Measurements from ENCODE around the gene ADAMTSL3.

ADAMTSL3 gene

DNA sequence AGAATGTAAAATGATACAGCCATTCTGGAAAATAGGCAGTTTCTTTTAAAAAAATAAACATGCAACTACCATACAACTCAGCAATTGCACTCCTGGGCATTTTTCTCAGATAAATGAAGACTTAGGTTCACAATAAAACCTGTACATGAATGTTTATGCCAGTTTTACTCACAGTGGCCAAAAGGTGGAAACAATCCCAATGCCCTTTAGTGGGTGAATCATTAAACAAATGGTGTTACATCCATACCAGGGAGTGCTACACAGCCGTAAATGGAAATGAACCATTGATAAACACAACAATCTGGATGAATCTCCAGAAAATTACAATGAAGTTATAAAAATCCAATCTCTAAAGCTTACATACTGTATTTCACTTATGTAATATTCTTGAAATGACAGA lies 140.3 kb downstream of the ADAMTSL3 start:
- Histone ChIP-seq H3K4me3 (ENCODE audit: low read length, poor library complexity, severe bottlenecking) (no peak overlapping the region), H2AFZ (ENCODE audit: low read length) (no peak overlapping the region), H3K9me3 (ENCODE audit: insufficient read depth, low read depth, low read length) (no peaks in the 10 kb centered on the region), H3K79me2 (ENCODE audit: insufficient read depth, low read length) (no peaks in the 10 kb centered on the region), H3F3A (ENCODE audit: low read depth) (no peaks in the 10 kb centered on the region), H3K4me2 (ENCODE audit: low read depth, low read length, poor library complexity, severe bottlenecking) (no peak overlapping the region), H3K36me3 (ENCODE audit: insufficient read depth, low read length) (no peaks in the 10 kb centered on the region), H3K9me2 (replicated peaks; ENCODE audit: low read depth, low read length) (no peaks in the 10 kb centered on the region), H3K4me1 (ENCODE audit: insufficient read depth, low read length, poor library complexity, severe bottlenecking) (no peaks in the 10 kb centered on the region), H3K9ac (ENCODE audit: low read depth, low read length, poor library complexity, severe bottlenecking) (no peak overlapping the region), H4K20me1 (ENCODE audit: insufficient read depth, low read length, poor library complexity, severe bottlenecking) (no peaks in the 10 kb centered on the region), H3K27me3 (ENCODE audit: insufficient read depth, low read length, poor library complexity, severe bottlenecking) (no peaks in the 10 kb centered on the region)
- no peak for TF ChIP-seq EZH2phosphoT487 (IDR thresholded peaks at IDR 0.05; ENCODE audit: borderline replicate concordance)
- TF ChIP-seq, protein P1, sequence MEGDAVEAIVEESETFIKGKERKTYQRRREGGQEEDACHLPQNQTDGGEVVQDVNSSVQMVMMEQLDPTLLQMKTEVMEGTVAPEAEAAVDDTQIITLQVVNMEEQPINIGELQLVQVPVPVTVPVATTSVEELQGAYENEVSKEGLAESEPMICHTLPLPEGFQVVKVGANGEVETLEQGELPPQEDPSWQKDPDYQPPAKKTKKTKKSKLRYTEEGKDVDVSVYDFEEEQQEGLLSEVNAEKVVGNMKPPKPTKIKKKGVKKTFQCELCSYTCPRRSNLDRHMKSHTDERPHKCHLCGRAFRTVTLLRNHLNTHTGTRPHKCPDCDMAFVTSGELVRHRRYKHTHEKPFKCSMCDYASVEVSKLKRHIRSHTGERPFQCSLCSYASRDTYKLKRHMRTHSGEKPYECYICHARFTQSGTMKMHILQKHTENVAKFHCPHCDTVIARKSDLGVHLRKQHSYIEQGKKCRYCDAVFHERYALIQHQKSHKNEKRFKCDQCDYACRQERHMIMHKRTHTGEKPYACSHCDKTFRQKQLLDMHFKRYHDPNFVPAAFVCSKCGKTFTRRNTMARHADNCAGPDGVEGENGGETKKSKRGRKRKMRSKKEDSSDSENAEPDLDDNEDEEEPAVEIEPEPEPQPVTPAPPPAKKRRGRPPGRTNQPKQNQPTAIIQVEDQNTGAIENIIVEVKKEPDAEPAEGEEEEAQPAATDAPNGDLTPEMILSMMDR (conservative IDR thresholded peaks at IDR 0.05; ENCODE audit: low read length): no peak

DNA sequence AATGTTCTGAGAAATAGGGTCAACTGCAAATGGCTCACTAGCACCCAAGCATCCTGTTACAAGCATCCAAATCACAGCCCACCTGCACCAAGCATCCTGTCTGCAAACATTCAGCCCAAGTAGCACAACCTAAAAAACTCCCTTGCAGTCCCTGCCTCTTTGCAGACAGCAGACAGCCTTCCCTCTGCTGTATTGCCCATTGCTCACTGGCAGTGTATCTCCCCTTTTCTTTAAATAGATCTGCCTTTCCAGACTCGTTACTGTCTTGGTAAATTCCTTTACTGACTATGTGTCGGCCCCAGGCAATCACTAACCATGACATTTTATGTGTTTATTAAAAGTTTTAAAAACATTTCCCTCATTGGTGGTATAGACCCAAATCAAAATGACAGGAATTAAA lies 155.4 kb downstream of the ADAMTSL3 start:
- Histone ChIP-seq H3K36me3 (ENCODE audit: insufficient read depth, low read length) (no peaks in the 10 kb centered on the region), H3K9me2 (replicated peaks; ENCODE audit: low read depth, low read length) (no peaks in the 10 kb centered on the region), H3K9ac (ENCODE audit: low read depth, low read length, poor library complexity, severe bottlenecking) (no peak overlapping the region), H3K9me3 (ENCODE audit: insufficient read depth, low read depth, low read length) (no peaks in the 10 kb centered on the region; the same call in 1 of the 2 replicates), H3K79me2 (ENCODE audit: insufficient read depth, low read length) (no peaks in the 10 kb centered on the region), H2AFZ (ENCODE audit: low read length) (no peak overlapping the region), H3K27me3 (ENCODE audit: insufficient read depth, low read length, poor library complexity, severe bottlenecking) (no peaks in the 10 kb centered on the region), H4K20me1 (ENCODE audit: insufficient read depth, low read length, poor library complexity, severe bottlenecking) (no peaks in the 10 kb centered on the region), H3K4me3 (ENCODE audit: low read length, poor library complexity, severe bottlenecking) (no peak overlapping the region), H3K4me2 (ENCODE audit: low read depth, low read length, poor library complexity, severe bottlenecking) (no peak overlapping the region), H3K4me1 (ENCODE audit: insufficient read depth, low read length, poor library complexity, severe bottlenecking) (no peaks in the 10 kb centered on the region), H3F3A (ENCODE audit: low read depth) (no peaks in the 10 kb centered on the region)
- no peak for TF ChIP-seq EZH2phosphoT487 (IDR thresholded peaks at IDR 0.05; ENCODE audit: borderline replicate concordance)
- TF ChIP-seq, protein P1 (conservative IDR thresholded peaks at IDR 0.05; ENCODE audit: low read length): no peak

DNA sequence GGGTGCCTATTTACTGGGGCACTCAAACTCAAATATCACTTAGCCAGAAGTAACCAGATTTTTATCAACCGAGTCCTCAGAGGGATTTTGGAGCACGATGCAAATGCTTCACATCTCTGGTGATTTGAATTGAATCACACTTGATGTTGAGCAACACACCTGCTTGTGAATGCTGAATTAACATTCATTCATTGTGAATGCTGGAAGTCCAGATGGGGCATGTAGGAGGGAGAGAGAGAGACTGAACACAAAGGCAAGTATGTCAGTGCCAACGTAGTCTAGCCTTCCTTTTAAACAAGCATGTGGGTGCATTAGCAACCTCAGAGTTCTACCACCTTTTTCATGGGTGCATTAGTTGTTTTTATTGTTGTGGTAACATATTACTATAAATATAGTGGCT lies 156.2 kb downstream of the ADAMTSL3 start:
- H4K20me1 ChIP-seq (ENCODE audit: insufficient read depth, low read length, poor library complexity, severe bottlenecking): no peaks in the 10 kb centered on the region
- TF ChIP-seq EZH2phosphoT487 (IDR thresholded peaks at IDR 0.05; ENCODE audit: borderline replicate concordance): no peak
- TF ChIP-seq, protein P1 (conservative IDR thresholded peaks at IDR 0.05; ENCODE audit: low read length): no peak

More for the DNA sequence above, 156.2 kb downstream of the ADAMTSL3 start:
- Histone ChIP-seq H3K4me3 (ENCODE audit: low read length, poor library complexity, severe bottlenecking) (no peak overlapping the region), H3K4me2 (ENCODE audit: low read depth, low read length, poor library complexity, severe bottlenecking) (no peak overlapping the region), H3K9ac (ENCODE audit: low read depth, low read length, poor library complexity, severe bottlenecking) (no peak overlapping the region), H2AFZ (ENCODE audit: low read length) (no peak overlapping the region), H3K36me3 (ENCODE audit: insufficient read depth, low read length) (no peaks in the 10 kb centered on the region), H3K9me3 (ENCODE audit: insufficient read depth, low read depth, low read length) (no peaks in the 10 kb centered on the region; the same call in 1 of the 2 replicates), H3K27me3 (ENCODE audit: insufficient read depth, low read length, poor library complexity, severe bottlenecking) (no peaks in the 10 kb centered on the region), H3F3A (ENCODE audit: low read depth) (no peaks in the 10 kb centered on the region), H3K79me2 (ENCODE audit: insufficient read depth, low read length) (no peaks in the 10 kb centered on the region), H3K4me1 (ENCODE audit: insufficient read depth, low read length, poor library complexity, severe bottlenecking) (no peaks in the 10 kb centered on the region), H3K9me2 (replicated peaks; ENCODE audit: low read depth, low read length) (no peaks in the 10 kb centered on the region)
